GM12873 (cell line): Measurements from ENCODE around the gene SLC7A14.

ENCODE experiments used
- CTCF ChIP-seq: IDR thresholded peaks from 2 replicates; pipeline ENCODE4 v1.5.1; 2012; ENCODE audit warnings: low read depth, mild to moderate bottlenecking, moderate library complexity, low read length, control low read depth; ENCODE audit not compliant: insufficient read depth; ENCODE audit errors: missing control alignments

SLC7A14 gene

DNA sequence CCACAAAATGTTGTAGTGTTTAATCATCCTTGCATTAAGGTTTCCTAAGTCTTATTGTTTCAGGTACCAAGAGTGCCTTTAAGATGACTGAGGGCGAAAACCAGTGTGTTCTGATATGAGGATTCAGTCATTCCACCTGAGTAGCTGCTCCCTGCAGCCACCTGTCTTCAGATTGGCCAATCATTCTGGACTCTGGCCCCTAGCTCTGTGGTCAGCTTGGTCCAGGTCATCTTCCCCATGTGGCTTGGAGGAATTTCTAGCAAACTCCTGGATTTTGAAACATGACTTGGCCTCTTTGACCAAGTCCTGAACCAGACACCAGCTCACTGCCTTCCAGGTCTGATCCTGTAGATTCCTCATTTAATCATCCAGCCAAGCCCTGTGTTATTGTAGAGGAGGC, 7.8 kb upstream of the SLC7A14 start:
- TF ChIP-seq CTCF: no peak

DNA sequence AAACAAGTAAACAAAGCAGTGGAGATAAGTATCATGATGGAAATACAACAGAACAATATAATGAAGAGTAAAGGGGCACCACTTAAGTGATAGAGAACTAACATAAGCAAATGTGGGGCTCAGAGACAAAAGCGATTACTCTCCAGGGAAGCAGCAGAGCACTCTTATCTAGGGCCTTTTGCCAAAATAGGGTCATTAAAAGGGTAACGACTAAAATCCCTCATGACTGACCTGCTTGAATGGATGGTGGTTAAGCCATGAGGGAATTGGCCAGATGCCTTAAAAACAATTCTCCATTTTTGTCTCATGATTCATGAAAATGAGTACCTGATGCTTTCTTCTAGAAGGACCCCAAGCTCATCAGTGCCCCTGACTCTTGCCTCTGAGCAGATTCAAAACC, 3.2 kb upstream of the SLC7A14 start:
- TF ChIP-seq CTCF: no peak

DNA sequence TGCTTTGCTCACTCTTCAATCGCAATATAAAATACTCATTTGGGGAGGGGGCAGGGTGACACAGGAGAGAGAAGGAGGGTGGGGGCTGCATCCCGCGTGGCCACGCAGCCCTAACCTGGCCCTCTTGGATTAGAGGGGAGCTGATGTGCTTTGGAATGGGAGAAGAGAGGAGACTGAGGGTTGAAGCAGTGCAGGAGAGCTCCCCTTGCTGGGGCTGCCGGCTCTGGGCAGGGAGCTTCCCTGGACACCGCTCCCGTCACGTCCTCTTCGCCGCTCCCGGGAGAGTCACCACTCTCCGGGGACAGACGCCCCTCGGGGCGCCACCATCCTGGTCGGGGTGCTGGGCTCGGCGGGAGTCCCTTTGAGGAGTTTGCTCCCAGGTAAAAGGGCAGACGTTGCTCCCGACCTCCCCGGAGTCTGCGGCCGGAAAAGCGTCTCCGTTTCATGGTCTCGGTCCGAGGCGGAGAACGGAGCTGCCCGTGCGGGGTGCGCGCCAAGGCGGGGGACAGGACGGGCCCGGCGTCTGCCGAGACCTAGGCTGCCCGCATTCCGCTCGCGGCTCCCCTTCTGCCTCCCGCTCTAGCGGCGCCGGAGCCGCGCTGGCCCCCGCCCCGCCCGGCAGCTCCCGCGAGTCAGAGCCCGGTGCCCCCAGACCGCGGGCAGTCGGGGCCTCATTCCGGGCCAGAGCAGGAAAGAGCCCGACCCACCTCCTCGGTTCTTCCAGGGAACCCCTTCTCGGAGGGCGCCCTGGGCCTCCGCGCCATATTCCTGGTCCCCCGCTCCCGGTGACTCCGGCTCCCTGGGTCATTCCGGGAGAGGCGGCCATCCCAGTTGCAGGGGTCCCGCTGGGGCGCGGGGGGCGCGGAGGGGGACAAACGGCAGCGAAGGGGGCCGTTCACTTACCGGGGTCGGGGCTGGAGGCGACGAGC, 603 bp downstream of the SLC7A14 start:
- TF ChIP-seq CTCF: no peak

DNA sequence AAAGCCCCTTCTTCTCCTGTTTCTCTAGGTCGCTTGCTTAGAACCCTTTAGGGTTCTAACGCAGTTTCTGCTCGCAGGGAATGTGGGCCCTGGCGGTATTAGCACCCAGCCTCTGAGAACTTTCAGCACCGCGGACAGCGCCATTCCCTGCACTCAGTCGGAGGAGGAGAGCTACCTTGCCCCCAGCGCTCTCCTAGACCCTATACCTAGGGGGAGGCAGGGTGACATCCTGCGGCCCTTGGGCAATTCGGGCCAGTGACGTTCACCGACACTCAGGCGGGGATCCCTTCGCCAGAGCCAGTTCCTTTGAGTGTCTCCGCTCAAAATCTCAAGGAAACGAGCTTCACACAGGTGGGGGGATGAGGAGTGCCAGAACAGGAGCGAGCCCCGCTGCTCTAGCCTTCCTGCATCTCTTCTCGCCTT, 1.3 kb downstream of the SLC7A14 start:
- no peak for TF ChIP-seq CTCF

DNA sequence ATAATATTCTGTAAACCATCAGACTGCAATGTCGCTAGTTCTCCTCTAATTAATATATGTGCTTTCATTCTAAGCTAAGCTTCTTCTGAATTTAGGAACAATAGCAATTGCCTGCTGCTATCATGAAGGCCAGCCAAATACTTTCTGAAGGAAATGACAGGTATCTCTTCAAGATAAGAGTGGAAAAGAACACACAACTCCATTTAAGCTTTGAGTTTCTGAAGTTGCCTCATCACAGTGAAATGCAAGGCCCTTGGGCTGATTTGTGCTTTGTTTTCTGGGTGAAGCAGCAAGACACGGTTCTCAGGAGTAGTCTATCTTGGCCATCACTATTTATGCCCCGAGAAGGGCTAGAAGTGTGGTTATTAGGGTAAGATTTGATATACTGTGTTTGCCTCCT, 6.2 kb downstream of the SLC7A14 start:
- no peak for TF ChIP-seq CTCF

GRCh38 chr3:170572665-170573253, 13.1 kb downstream of the SLC7A14 start:
- TF ChIP-seq CTCF: no peak

- no peak for TF ChIP-seq CTCF
Measured at GRCh38 chr3:170566413-170566812, 19.5 kb downstream of the SLC7A14 start.
